Measurements from ENCODE around the gene C16orf78.
A peak's percentile ranks its signal among the peaks of the same experiment; 100 is the strongest.

Gene C16orf78

GRCh38 chr16:49437344-49437743 lies 63.7 kb downstream of the C16orf78 start:
- DNase-seq: no peak

GRCh38 chr16:49439050-49439449 lies 65.4 kb downstream of the C16orf78 start:
- no peak for DNase-seq

DNA sequence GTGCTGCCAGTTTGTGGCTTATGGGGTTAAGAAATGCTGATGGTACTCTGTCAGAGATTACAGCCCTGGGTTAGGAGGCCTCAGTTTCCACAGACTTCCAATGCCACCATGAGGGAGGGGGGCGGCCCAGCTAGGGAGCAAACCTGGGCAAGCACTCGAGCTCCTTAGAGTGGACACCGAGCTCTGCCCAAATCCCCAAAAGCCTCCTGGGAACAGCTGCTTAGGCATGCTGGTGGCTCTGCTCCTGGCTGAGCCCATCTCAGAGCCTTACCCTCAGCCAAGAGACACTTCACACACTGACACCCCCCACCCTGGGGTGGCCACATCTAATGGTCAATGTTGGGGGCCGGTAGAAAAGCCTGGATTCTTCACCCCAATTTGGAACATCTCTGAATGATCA lies 66.1 kb downstream of the C16orf78 start:
- DNase-seq: no peak

GRCh38 chr16:49440156-49441065 lies 66.8 kb downstream of the C16orf78 start:
- peak; percentile 69 for DNase-seq

DNA sequence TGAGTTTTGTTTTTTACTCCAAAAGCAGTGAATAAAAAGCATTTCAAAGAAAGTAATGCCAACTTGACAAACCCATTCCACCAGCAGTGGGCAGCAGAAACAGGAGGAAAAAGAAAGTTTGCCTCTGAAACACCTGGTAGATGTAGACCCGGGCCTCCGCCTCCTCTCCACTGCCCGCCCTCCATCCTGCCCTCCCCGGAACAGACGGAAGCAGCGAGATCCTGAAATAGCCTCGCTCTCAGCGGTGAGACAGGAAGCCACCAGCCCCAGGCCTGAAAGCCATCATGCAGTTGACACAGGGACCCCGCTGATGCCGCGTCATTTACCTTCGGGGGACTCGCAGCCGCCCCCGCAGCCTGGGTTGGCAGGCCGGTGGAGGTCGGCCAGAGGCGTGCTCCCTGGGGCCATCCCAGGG lies 67.8 kb downstream of the C16orf78 start:
- peak; percentile 72 for DNase-seq

DNA sequence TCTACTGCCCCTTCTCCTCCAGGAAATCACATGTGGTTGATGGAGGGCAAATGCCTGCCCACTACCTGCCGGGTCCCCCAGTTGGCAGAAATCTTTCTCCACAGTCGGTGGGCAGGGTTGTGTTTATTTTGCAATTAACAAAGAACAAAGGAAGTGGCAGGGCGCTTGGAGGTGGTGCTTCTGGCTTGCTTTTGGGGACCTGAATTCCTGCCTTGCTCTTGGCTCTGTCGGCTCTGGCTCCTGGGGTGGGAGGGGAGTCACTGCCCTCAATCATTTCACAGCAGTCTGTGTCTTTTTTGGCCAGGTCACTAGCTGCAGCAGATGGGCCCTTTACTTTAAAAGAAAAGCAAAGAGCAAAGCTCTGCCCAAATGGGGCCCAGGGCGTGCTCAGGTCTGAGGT lies 69.2 kb downstream of the C16orf78 start:
- no peak for DNase-seq

GRCh38 chr16:49443576-49443975 lies 70.0 kb downstream of the C16orf78 start:
- no peak for DNase-seq

GRCh38 chr16:49446805-49447204 lies 73.2 kb downstream of the C16orf78 start:
- no peak for DNase-seq

All from NCI-H1694 (cell line).